ENCODE results near the gene PPCS. TPM values are rescaled to one million over a fixed set of nuclear protein-coding genes. Genes with fewer than 3 reads are reported as not detected.

Gene PPCS
- total RNA-seq, 4 donors from 2014 or later = 46.3 to 92.4 (median 64.0) TPM

- TF ChIP-seq CTCF (IDR thresholded peaks at IDR 0.05; ENCODE audit: low read depth) = no peak
These were observed 35.3 kb upstream of the PPCS start for GRCh38 chr1:42420911-42421585.

GRCh38 chr1:42422737-42423136 lies 33.6 kb upstream of the PPCS start:
- no peak for TF ChIP-seq CTCF (IDR thresholded peaks at IDR 0.05; ENCODE audit: low read depth)

GRCh38 chr1:42423681-42424080 lies 32.7 kb upstream of the PPCS start:
- TF ChIP-seq CTCF (IDR thresholded peaks at IDR 0.05; ENCODE audit: low read depth) = no peak

DNA sequence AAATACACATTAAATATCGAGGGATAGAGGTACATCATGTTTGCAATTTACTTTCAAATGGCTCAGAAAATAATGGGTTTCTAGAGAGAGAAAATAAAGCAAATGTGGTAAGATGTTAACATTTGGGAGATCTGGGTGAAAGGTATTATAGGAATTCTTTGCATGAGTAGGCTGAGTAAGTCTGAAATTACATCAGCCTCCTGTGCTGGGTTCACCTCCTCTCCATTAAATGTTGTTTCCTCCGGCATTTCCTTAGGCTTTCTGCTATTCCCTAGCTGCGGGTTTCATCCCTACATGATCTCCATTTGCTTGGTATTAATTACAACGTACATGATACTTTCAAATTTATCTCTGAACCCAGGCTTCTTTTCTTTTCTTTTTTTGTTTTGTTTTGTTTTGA lies 32.1 kb upstream of the PPCS start:
- no peak for TF ChIP-seq CTCF (IDR thresholded peaks at IDR 0.05; ENCODE audit: low read depth)

GRCh38 chr1:42427240-42427639 lies 29.1 kb upstream of the PPCS start:
- no peak for TF ChIP-seq CTCF (IDR thresholded peaks at IDR 0.05; ENCODE audit: low read depth)

DNA sequence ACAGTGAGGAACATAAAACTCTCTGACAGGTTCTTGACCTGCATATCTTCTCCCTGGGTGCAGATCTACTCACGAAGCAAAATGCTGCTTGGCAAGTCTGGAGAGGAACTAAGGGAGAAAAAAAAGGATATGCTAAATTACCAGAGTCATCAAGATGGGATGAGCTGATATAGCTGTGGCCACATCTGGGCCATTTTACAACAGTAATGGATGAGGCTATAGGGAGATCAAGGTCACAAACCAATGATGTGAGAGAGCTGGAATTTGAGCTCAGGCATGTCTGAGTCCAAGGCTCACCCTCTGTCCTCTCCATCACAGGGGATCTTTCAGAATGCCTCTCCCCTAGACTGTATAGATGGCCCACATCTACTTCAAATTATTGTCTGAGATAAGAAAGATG lies 26.7 kb upstream of the PPCS start:
- no peak for TF ChIP-seq CTCF (IDR thresholded peaks at IDR 0.05; ENCODE audit: low read depth)

- no peak for TF ChIP-seq CTCF (IDR thresholded peaks at IDR 0.05; ENCODE audit: low read depth)
These were observed 25.8 kb upstream of the PPCS start for GRCh38 chr1:42430286-42431135.

Measured in subcutaneous adipose tissue (tissue), 4 donors.